ENCODE results near the gene ZBTB40.

DNA sequence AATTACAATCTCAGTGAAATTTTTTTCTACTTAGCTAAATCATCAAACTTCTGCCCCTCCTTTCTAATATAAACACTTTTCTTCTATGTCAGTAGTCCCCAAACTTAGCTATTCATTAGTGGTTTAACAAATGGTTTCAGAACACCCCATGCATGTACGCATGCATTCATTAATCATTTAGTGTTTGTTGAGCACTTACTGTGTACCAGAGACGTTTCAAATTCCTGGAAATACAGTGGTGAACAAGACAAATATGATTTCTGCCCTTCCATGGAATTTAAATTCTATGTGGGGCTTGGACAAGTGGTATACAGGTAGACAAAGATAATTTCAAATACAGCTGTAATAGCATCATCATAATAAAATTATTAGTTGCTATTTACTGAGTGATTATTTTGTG lies 1.5 kb downstream of the ZBTB40 start:
- TF ChIP-seq POLR2A (IDR thresholded peaks at IDR 0.05; ENCODE audit: low read length), result no peak
- no peak for TF ChIP-seq GATA1 (IDR thresholded peaks at IDR 0.05; ENCODE audit: low read depth, low read length)

Data from erythroblast (primary cell).